Gastrocnemius medialis (tissue), 4 donors: Measurements from ENCODE around the gene PPFIA1.

Experiments
- POLR2A ChIP-seq, 2 donors: fragments of 450-650 bp; IDR thresholded peaks; one replicate each; pipeline ENCODE4 v1.6.1; 2017; ENCODE audit warnings: antibody characterized with exemption in 2 of 2, mild to moderate bottlenecking in 2 of 2, moderate library complexity in 2 of 2
- TF ChIP-seq, protein P1 (sequence below), 5 experiments: fragments of 450-650 bp in 3 of 5; fragments of 200-600 bp in 2 of 5; sonication (generic) in 2 of 5; IDR thresholded peaks in 4 of 5; conservative IDR thresholded peaks in 1 of 5; 1 replicate in 4 of 5; 2 replicates in 1 of 5; pipeline ENCODE4 v1.5.1; 2016 to 2019; ENCODE audit warnings: antibody characterized with exemption in 5 of 5, mild to moderate bottlenecking in 3 of 5, moderate library complexity in 3 of 5

GRCh38 chr11:70307176-70307575 lies 36.7 kb downstream of the PPFIA1 start:
- TF ChIP-seq, protein P1, sequence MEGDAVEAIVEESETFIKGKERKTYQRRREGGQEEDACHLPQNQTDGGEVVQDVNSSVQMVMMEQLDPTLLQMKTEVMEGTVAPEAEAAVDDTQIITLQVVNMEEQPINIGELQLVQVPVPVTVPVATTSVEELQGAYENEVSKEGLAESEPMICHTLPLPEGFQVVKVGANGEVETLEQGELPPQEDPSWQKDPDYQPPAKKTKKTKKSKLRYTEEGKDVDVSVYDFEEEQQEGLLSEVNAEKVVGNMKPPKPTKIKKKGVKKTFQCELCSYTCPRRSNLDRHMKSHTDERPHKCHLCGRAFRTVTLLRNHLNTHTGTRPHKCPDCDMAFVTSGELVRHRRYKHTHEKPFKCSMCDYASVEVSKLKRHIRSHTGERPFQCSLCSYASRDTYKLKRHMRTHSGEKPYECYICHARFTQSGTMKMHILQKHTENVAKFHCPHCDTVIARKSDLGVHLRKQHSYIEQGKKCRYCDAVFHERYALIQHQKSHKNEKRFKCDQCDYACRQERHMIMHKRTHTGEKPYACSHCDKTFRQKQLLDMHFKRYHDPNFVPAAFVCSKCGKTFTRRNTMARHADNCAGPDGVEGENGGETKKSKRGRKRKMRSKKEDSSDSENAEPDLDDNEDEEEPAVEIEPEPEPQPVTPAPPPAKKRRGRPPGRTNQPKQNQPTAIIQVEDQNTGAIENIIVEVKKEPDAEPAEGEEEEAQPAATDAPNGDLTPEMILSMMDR (IDR thresholded peaks at IDR 0.05 in 4 of 5, conservative IDR thresholded peaks at IDR 0.05 in 1 of 5), result no peak
- TF ChIP-seq POLR2A (IDR thresholded peaks at IDR 0.05), result no peak
